ENCODE results near the gene COL5A1.

DNA sequence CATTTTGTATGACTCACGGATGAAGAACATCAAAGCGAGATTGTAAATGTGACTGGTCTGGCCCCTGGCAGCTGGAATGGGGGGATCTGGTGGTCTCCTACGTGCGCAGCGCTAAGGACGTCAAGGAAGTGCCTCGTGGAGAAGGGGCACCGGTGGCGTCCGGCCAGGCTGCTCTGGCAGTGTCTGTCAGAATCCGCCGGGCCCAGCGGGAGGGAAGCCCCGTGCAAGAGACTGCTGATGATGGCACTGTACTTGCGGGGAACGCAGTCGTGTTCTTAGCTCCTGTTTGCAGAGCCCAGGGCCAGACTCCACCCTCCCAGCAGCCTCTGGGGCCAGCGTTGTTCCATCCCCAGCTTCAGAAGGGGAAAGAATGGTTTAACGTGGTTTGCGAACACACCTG lies 75.5 kb downstream of the COL5A1 start:
- TF ChIP-seq, protein P1, sequence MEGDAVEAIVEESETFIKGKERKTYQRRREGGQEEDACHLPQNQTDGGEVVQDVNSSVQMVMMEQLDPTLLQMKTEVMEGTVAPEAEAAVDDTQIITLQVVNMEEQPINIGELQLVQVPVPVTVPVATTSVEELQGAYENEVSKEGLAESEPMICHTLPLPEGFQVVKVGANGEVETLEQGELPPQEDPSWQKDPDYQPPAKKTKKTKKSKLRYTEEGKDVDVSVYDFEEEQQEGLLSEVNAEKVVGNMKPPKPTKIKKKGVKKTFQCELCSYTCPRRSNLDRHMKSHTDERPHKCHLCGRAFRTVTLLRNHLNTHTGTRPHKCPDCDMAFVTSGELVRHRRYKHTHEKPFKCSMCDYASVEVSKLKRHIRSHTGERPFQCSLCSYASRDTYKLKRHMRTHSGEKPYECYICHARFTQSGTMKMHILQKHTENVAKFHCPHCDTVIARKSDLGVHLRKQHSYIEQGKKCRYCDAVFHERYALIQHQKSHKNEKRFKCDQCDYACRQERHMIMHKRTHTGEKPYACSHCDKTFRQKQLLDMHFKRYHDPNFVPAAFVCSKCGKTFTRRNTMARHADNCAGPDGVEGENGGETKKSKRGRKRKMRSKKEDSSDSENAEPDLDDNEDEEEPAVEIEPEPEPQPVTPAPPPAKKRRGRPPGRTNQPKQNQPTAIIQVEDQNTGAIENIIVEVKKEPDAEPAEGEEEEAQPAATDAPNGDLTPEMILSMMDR (IDR thresholded peaks at IDR 0.05; ENCODE audit: low read depth, low read length): no peak
- TF ChIP-seq EZH2phosphoT487 (IDR thresholded peaks at IDR 0.05; ENCODE audit: low read depth): no peak
